Measurements from ENCODE around the gene RRAGC.
A peak's percentile ranks its signal among the peaks of the same experiment; 100 is the strongest.
"Not testable (repeated sequence)": the region's sequence is repeated elsewhere in the genome, so short reads cannot be mapped to it uniquely, and the experiment has no call there.

Gene RRAGC

DNA sequence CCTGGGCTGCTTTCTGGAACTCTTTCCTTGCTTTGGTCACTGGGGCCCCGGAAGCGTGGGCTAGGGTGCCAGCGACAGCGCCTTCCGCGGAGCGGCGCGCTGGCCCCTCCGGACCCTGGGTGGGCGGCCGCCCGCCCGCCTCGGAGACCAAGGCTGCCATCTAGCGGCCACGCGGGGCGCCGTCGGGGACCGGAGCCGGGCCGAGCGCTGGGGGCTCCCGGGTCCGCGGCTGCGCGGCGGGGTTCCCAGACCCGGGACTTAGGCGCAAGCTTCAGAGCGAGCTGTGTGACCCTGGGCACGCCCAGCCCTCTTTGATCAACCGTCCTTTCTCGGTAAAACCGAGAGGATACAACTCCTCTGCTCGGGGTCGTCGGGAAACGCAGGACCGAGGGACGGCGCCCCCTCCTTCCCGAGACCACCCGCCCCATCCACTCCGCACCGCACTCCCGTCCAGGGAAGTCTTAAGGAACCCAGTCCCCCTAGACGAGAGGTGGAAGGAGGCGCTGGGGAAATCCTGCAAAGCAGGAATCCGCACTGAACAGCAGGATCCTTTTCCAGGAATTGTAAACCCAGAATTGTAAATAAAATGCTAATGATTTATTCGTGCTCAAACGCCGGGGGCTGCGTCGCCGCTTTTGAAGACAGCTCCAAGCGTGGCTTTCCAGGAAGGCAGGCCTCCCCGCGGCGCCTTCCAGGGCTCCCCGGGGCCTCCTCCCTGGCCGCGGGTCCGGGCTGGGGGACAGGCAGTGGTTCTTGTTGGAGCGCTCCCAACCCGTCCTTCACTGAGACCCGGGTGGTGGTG, 41.2 kb downstream of the RRAGC start:
- in situ Hi-C loops (cut with MboI; ENCODE audit: low sequenced_read_pairs): loop anchor here (10.0 kb wide), 2 partner anchors 204 to 784 kb away; no protein-coding TSS in a partner anchor
- Histone ChIP-seq H3K4me1 (no peaks in the 10 kb centered on the region; the same call in 1 of the 2 replicates), H3K27me3 (ENCODE audit: low read depth) (peaks cover 34% of the 10 kb centered on the region), H3K36me3 (replicated peaks) (no peaks in the 10 kb centered on the region), H3K4me3 (peak overlapping the region; percentile 33), H3K9me3 (no peaks in the 10 kb centered on the region)
- DNase-seq (ENCODE audit: low spot score in 2 of 2): peak; percentile 35 to 82

DNA sequence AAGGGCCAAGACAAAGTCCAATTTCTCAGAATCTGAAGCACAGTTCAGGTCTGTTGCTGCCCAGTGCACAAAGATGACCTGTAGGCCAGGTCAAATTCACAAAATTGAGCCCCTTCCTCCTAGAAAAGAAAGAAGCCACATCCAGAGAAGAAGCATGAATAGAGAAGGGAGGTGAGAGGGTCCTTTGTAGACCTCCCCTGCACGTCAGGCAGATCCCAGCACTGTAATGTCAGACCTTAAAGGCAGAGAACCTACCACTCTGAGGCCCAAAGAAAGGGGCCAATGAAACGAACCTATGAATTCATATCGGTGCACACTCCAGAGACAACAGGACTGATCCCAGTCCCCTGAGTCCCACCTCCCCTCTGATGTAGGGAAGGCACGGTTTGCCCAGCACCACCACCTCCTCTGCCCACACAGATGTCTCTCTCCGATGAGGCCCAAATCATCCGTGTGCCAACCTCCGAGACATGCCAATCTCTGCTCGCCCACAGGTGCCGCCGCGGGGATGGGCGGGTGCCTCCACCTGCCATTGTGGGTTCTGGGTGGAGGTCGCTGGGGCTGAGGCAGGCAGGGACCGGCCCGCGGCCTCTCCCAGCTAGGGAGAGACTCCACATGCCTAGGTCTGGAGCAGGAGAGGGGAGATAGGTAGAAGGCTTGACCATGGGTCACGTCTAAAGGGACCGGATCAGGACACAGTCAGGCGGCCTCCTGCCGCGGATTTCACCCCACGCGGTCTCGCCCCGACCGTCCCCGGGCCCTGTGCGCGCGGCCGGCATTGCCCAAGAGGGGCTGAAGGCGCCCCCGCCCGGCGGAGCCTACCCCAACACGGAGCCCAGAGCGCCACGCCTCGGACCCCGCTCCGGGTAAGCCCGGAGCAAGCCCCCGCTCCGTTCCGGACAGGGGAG, 42.1 kb downstream of the RRAGC start:
- peaks cover 35% of the 10 kb centered on the region for H3K27me3 ChIP-seq (ENCODE audit: low read depth)
- H3K36me3 ChIP-seq (replicated peaks): no peaks in the 10 kb centered on the region
- DNase-seq (ENCODE audit: low spot score in 2 of 2): no peak
- in situ Hi-C loops (cut with MboI; ENCODE audit: low sequenced_read_pairs): loop anchor here (10.0 kb wide), 2 partner anchors 203 to 783 kb away; no protein-coding TSS in a partner anchor
- H3K9me3 ChIP-seq: no peaks in the 10 kb centered on the region
- peak overlapping the region; percentile 33; the same call in 1 of the 2 replicates for H3K4me3 ChIP-seq
- H3K4me1 ChIP-seq: no peaks in the 10 kb centered on the region; the same call in 1 of the 2 replicates

DNA sequence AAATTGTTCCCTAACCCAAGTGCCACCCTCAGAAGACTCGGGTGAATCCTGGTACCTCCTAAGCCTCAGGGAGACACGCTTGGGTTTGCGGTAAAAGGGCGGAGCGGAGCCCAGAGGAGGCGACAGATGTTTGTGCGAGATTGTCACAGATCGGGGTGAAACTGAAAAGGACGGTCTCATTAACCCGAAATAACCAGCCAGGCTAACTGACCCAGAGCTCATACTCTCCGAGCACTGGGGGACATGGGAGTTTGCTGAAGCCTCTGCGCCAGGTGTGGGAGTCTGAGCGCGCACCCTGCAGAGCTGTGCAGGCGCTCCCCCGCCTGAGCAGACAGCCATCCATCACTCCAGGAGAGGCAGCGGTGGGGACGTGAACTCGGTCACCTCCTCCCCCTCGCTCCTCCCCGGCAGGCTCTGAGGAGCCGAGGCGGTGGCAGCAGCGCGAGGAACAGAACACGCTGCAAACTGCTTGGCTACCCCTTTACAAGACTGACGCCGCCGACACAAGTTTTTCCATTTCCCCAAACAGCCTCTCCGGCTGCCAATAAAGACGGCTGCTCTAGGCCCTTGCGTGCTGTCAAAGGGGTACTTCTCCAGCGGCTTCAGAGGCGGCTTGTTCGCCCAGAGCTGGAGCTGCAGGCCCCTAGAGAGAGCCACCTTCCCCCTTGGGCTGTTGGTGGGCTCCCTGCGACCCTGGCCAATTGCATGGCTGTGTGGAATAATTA, 43.5 kb downstream of the RRAGC start:
- DNase-seq (ENCODE audit: low spot score in 2 of 2): no peak
- Histone ChIP-seq H3K9me3 (no peaks in the 10 kb centered on the region), H3K27me3 (ENCODE audit: low read depth) (peaks cover 48% of the 10 kb centered on the region)

DNA sequence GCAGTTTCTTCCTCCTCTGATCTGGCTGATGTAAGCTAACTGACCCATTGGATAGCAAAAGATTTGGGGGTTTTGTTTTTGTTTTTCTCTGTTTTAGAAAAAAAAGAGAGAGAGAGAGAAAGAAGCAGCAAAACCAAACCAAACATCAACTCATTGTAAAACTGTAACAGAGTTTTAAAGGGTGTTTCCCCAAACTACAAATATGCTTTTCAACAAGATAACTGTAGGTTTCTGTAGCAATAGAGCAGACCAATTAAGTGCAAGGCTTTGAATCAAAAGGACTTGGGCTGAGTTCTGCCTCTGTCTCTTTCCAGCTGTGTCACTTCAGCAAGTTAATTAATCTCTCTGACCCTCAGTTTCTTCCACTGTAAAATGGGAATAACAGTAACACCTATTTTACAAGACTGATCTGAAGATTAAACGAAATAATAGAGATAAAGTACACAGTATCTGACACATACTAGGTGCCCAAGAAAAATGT, 44.5 kb downstream of the RRAGC start:
- Histone ChIP-seq H3K9me3 (no peaks in the 10 kb centered on the region), H3K36me3 (replicated peaks) (no peaks in the 10 kb centered on the region), H3K27me3 (ENCODE audit: low read depth) (peaks cover 58% of the 10 kb centered on the region), H3K4me1 (no peaks in the 10 kb centered on the region; the same call in 1 of the 2 replicates), H3K4me3 (no peak overlapping the region)
- in situ Hi-C loops (cut with MboI; ENCODE audit: low sequenced_read_pairs): loop anchor here (10.0 kb wide), 2 partner anchors 200 to 780 kb away; no protein-coding TSS in a partner anchor
- DNase-seq (ENCODE audit: low spot score in 2 of 2): no peak

More for the DNA sequence above, 43.5 kb downstream of the RRAGC start:
- in situ Hi-C loops (cut with MboI; ENCODE audit: low sequenced_read_pairs): loop anchor here (10.0 kb wide), 2 partner anchors 201 to 781 kb away; no protein-coding TSS in a partner anchor
- Histone ChIP-seq H3K4me3 (no peak overlapping the region), H3K4me1 (no peaks in the 10 kb centered on the region; the same call in 1 of the 2 replicates), H3K36me3 (replicated peaks) (no peaks in the 10 kb centered on the region)

DNA sequence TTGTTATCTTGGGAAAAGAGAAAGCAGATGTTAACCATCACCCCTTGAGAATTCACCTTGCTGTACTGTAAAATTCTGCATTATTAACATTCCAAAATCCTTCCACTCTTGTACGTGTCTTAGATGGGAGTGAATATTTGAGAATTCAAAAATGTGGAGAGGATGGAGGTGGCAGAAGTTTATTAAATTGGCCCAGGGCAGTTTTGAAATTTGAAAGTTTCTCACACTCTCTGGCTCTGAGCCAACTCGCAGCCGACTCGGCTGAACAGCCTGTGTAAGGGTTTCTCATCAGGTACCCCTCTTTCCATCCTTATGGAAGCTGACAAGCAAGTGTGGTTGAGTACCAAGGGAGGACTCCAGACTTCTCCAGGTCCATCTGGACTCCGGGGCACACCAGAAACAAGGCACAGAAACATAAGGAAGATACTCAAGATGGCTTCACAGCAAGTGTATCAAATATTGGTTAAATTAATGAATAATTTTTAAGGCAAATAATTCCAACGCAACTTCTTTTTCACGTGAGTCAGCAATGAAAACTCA, 45.1 kb downstream of the RRAGC start:
- H3K36me3 ChIP-seq (replicated peaks): no peaks in the 10 kb centered on the region
- in situ Hi-C loops (cut with MboI; ENCODE audit: low sequenced_read_pairs): loop anchor here (10.0 kb wide), 2 partner anchors 200 to 780 kb away; no protein-coding TSS in a partner anchor
- H3K4me1 ChIP-seq: no peaks in the 10 kb centered on the region; the same call in 1 of the 2 replicates
- H3K27me3 ChIP-seq (ENCODE audit: low read depth): peaks cover 62% of the 10 kb centered on the region
- no peak overlapping the region for H3K4me3 ChIP-seq
- no peaks in the 10 kb centered on the region for H3K9me3 ChIP-seq
- no peak for DNase-seq (ENCODE audit: low spot score in 2 of 2)

DNA sequence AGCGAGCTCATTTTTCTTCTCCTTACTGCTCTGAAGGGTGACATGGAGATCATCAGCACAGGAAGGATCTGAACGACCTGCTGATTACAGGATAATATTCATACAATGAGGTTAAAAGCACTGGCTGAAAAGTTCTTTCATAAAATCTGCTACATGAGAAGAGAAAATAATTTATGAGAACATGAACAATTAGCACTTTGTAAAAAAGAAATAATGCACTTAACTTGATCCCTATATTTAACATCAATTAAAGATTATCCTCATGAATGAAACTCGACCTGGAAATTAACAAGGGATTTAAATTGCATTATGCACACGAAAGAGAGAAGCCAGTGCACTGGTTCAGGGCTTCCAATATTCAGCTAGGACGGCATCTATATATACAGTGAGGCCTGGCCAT, 46.6 kb downstream of the RRAGC start:
- no peak overlapping the region for H3K4me3 ChIP-seq

DNA sequence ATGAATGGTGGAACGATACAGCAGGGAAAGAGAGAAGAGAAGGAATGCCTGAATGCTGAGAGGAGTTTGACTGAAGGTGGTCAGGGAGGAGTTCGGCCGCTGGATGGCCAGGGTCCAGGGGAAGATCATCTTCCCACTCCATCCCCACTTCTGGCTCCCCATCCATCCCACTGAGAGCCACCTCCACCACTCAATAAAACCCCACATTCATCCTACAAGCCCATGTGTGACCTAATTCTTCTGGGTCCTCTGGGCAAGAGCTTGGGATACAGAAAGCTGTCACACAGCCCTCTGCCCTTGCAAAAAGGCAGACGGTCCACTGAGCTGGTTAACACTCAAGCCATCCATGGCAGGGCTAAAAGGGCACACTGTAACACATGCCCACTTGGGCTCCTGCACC, 48.1 kb downstream of the RRAGC start:
- not testable (repeated sequence) for H3K9me3 ChIP-seq; H3K4me1 ChIP-seq; H3K4me3 ChIP-seq; DNase-seq (ENCODE audit: low spot score in 2 of 2); H3K36me3 ChIP-seq (replicated peaks)
- H3K27me3 ChIP-seq (ENCODE audit: low read depth): peaks cover 80% of the 10 kb centered on the region
- in situ Hi-C loops (cut with MboI; ENCODE audit: low sequenced_read_pairs): loop anchor here (10.0 kb wide), 2 partner anchors 197 to 777 kb away; no protein-coding TSS in a partner anchor

More for the DNA sequence above, 46.6 kb downstream of the RRAGC start:
- H3K36me3 ChIP-seq (replicated peaks): no peaks in the 10 kb centered on the region
- H3K4me1 ChIP-seq: no peaks in the 10 kb centered on the region; the same call in 1 of the 2 replicates
- H3K9me3 ChIP-seq: no peaks in the 10 kb centered on the region
- peak in 1 of 2 experiments; percentile 59 for DNase-seq (ENCODE audit: low spot score in 2 of 2)
- in situ Hi-C loops (cut with MboI; ENCODE audit: low sequenced_read_pairs): loop anchor here (10.0 kb wide), 2 partner anchors 198 to 778 kb away; no protein-coding TSS in a partner anchor
- H3K27me3 ChIP-seq (ENCODE audit: low read depth): peaks cover 72% of the 10 kb centered on the region

DNA sequence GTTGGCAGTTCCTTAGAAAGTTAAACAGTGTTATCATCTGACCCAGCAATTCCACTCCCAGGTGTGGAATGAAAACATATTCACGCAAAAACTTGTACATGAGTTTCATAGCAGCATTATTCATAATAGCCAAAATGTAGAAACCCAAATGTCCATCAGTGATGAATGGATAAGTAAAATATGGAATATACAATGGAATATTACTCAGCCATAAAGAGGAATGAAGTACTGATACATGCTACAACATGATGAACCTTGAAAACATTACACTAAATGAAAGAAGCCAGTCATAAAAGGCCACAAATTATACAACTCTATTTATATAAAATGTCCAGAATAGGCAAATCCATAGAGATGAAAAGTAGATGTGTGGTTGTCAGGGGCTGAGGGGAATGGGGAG, 53.5 kb downstream of the RRAGC start:
- in situ Hi-C loops (cut with MboI; ENCODE audit: low sequenced_read_pairs): no loop called here
- no peaks in the 10 kb centered on the region for H3K4me1 ChIP-seq
- H3K36me3 ChIP-seq (replicated peaks): no peaks in the 10 kb centered on the region
- peaks cover 62% of the 10 kb centered on the region for H3K27me3 ChIP-seq (ENCODE audit: low read depth)
- H3K4me3 ChIP-seq: no peak overlapping the region
- no peaks in the 10 kb centered on the region for H3K9me3 ChIP-seq
- DNase-seq (ENCODE audit: low spot score in 2 of 2): no peak

DNA sequence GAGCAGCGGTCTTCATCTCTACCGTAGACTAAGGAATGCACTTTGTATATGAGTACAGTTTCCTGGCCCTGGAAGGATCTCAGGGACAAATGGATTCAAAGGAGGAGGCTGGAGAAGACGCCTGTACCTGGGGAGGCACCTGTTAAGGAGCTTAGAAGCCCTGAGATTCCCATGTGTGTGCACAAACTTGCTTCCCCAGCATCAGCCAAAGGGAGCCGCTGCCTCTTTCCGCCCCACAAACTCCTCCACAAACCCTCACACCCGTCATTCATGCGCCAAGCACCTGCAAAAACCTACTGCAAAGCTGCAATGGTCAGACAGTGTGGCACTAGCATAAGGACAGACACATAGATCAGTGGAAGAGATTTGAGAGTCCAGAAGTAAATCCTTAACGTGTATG, 54.5 kb downstream of the RRAGC start:
- H3K9me3 ChIP-seq: no peaks in the 10 kb centered on the region
- H3K27me3 ChIP-seq (ENCODE audit: low read depth): peaks cover 52% of the 10 kb centered on the region
- DNase-seq (ENCODE audit: low spot score in 2 of 2): no peak
- in situ Hi-C loops (cut with MboI; ENCODE audit: low sequenced_read_pairs): no loop called here
- H3K36me3 ChIP-seq (replicated peaks): no peaks in the 10 kb centered on the region
- no peak overlapping the region for H3K4me3 ChIP-seq
- no peaks in the 10 kb centered on the region for H3K4me1 ChIP-seq

DNA sequence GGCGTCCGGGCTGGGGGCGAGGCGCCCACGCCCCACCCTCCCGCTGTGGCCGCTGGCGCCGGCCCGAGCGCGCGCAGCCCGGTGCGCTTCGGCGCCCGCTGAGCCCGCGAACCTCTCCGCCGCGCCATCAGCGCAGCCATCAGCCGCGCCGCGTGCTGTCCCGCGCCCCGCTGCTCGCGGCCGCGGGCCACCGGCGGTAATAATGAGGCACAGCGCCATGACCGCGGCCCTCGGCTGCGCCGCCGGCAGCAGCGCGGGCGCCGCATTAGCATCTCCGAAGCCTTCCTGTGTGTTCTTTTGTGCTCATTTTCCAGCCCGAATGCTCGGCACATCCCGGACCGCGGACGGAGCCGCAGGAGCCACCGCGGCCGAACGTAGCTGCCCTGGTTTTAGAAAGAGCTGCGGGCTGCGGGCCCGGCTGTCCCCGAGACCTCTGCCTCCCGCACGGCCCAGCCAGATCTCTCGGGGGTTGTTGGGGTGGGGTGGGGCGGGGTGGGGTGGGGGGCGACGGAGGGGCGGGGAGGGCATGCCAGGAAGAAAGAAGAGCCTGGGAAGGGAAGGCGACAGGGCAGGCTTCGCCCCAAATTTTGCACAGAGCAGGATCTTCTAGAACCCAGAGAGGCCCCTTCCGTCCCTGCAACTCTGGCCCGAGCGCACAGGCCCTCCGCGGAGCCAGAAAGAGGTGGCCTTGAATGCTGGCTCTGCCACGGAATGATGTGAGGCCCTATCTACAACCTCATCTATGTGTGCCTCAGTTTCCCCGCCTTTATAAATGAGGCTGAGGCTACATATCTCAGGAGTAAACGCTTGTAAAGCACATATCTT, 55.3 kb downstream of the RRAGC start:
- H3K36me3 ChIP-seq (replicated peaks): no peaks in the 10 kb centered on the region
- no peaks in the 10 kb centered on the region for H3K9me3 ChIP-seq
- in situ Hi-C loops (cut with MboI; ENCODE audit: low sequenced_read_pairs): no loop called here
- H3K4me1 ChIP-seq: no peaks in the 10 kb centered on the region
- H3K27me3 ChIP-seq (ENCODE audit: low read depth): peaks cover 48% of the 10 kb centered on the region
- H3K4me3 ChIP-seq: peak overlapping the region; percentile 15
- DNase-seq (ENCODE audit: low spot score in 2 of 2): peak in 1 of 2 experiments; percentile 45

DNA sequence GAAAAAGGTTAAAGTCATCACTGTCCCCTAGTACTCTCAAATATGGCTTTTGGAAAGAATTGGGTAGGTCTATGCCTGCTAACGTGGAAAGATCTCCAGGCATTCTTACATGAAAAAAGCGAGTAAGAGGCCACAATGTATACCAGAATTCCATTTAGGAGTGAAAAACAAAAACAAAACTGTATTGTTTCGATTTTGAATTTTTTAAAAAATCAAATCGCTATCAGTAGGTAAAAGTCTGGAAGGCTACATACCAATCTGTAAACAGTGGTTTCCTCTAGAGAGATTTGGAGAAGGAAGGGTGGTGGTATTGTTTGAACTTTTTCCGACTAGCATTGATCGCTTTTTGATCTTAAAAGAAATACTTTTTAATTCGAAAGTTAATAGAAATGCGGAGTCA, 55.9 kb downstream of the RRAGC start:
- Histone ChIP-seq H3K9me3 (no peaks in the 10 kb centered on the region), H3K27me3 (ENCODE audit: low read depth) (peaks cover 42% of the 10 kb centered on the region), H3K4me1 (no peaks in the 10 kb centered on the region), H3K36me3 (replicated peaks) (no peaks in the 10 kb centered on the region), H3K4me3 (no peak overlapping the region)
- in situ Hi-C loops (cut with MboI; ENCODE audit: low sequenced_read_pairs): no loop called here
- no peak for DNase-seq (ENCODE audit: low spot score in 2 of 2)
